H1 (cell line): Measurements from ENCODE around the gene ALDH7A1. TPM values are rescaled to one million over a fixed set of nuclear protein-coding genes. Genes with fewer than 3 reads are reported as not detected.

Source experiments
- CTCF ChIA-PET: fragments of 300-600 bp; sonication (Branson Sonifier 250); formaldehyde crosslinking; loops from one replicate; lab custom pipeline; 2021; ENCODE audit not compliant: partially characterized antibody; lab: Charles Lee
- POLR2A ChIA-PET: fragments of 300-600 bp; sonication (Branson Sonifier 250); formaldehyde crosslinking; loops from one replicate; lab custom pipeline; 2021; ENCODE audit warnings: inconsistent platforms; ENCODE audit not compliant: partially characterized antibody; lab: Charles Lee
- DNase-seq, 2 experiments: peaks; one replicate each; pipeline versions ENCODE4 v3.0.0 to v3.0.0-alpha.2; 2010 to 2022; ENCODE audit warnings: low spot score in 2 of 2, low read depth in 1 of 2, mixed read lengths in 1 of 2
- FAIRE-seq: peaks from 2 replicates; lab custom pipeline; 2011; peaks lifted over from hg19 to GRCh38; lab: Jason Lieb, UNC
- H2AFZ ChIP-seq: 2 replicates; pipeline ENCODE4 v1.8.1; 2012; ENCODE audit warnings: low read length, inconsistent platforms
- H2AK5ac ChIP-seq: 2 replicates; pipeline ENCODE4 v1.6.1; 2013; ENCODE audit warnings: low read depth, low read length
- H2BK120ac ChIP-seq: replicated peaks from 2 replicates; pipeline ENCODE3; 2013; ENCODE audit warnings: low read depth, low read length, inconsistent platforms
- H2BK12ac ChIP-seq: 2 replicates; pipeline ENCODE4 v1.6.1; 2013; ENCODE audit warnings: low read depth, low read length
- H2BK15ac ChIP-seq: 2 replicates; pipeline ENCODE4 v1.6.1; 2013; ENCODE audit warnings: low read length
- H2BK20ac ChIP-seq: 2 replicates; pipeline ENCODE4 v1.6.1; 2013; ENCODE audit warnings: low read length
- H2BK5ac ChIP-seq: 2 replicates; pipeline ENCODE4 v1.6.1; 2013; ENCODE audit warnings: low read depth, low read length
- H3K14ac ChIP-seq: 2 replicates; pipeline ENCODE4 v1.6.1; 2013; ENCODE audit warnings: inconsistent platforms; ENCODE audit not compliant: insufficient read length
- H3K18ac ChIP-seq: 2 replicates; pipeline ENCODE4 v1.6.1; 2013; ENCODE audit warnings: low read length; ENCODE audit errors: extremely low read depth
- H3K23ac ChIP-seq: 2 replicates; pipeline ENCODE4 v1.6.1; 2013; ENCODE audit warnings: inconsistent platforms; ENCODE audit not compliant: insufficient read length
- H3K23me2 ChIP-seq: 2 replicates; pipeline ENCODE4 v1.6.1; 2013; ENCODE audit warnings: low read depth, low read length
- H3K27ac ChIP-seq: 2 replicates; pipeline ENCODE4 v1.6.1; 2011; ENCODE audit warnings: low read depth, low read length, inconsistent platforms
- H3K27me3 ChIP-seq, 4 experiments: replicated peaks in 1 of 4; 1 replicate in 1 of 4; 2 replicates in 3 of 4; pipeline versions ENCODE4 v1.6.1 to v1.8.1; 2011 to 2013; ENCODE audit warnings: low read length in 3 of 4, mild to moderate bottlenecking in 3 of 4, inconsistent platforms in 2 of 4, mixed read lengths in 2 of 4, moderate library complexity in 1 of 4; ENCODE audit not compliant: control insufficient read depth in 3 of 4, insufficient read depth in 3 of 4; ENCODE audit errors: extremely low read depth in 1 of 4
- H3K36me3 ChIP-seq, 4 experiments: 2 replicates each; pipeline versions ENCODE4 v1.6.1 to v1.8.1; 2011 to 2013; ENCODE audit warnings: mild to moderate bottlenecking in 4 of 4, low read length in 3 of 4, moderate library complexity in 2 of 4, control low read depth in 1 of 4, inconsistent platforms in 1 of 4; ENCODE audit not compliant: insufficient read depth in 4 of 4, control insufficient read depth in 2 of 4
- H3K4ac ChIP-seq: replicated peaks from 2 replicates; pipeline ENCODE3; 2013; ENCODE audit warnings: low read length, low read depth, mixed read lengths, inconsistent platforms; ENCODE audit not compliant: insufficient read length
- H3K4me1 ChIP-seq, 4 experiments: replicated peaks in 1 of 4; 1 replicate in 1 of 4; 2 replicates in 3 of 4; pipeline versions ENCODE4 v1.6.1 to v1.8.1; 2011 to 2013; ENCODE audit warnings: low read length in 3 of 4, inconsistent platforms in 2 of 4, mixed read lengths in 1 of 4; ENCODE audit not compliant: insufficient read depth in 4 of 4, control insufficient read depth in 3 of 4
- H3K4me2 ChIP-seq, 2 experiments: 2 replicates each; pipeline versions ENCODE4 v1.6.1 to v1.8.1; 2011 to 2013; ENCODE audit warnings: low read depth in 2 of 2, low read length in 2 of 2, control low read depth in 1 of 2, inconsistent platforms in 1 of 2, mild to moderate bottlenecking in 1 of 2; ENCODE audit not compliant: insufficient read depth in 1 of 2
- H3K4me3 ChIP-seq, 4 experiments: fragments of 200-600, 300-600 bp in 1 of 4; sonication (generic), shearing (Covaris generic), sonication (Bioruptor Twin) in 1 of 4; 2 replicates each; pipeline versions ENCODE4 v1.5.1 to v1.8.1; 2011 to 2016; ENCODE audit warnings: low read length in 4 of 4, low read depth in 3 of 4, control low read depth in 2 of 4, inconsistent platforms in 2 of 4, mild to moderate bottlenecking in 2 of 4, mixed read lengths in 1 of 4, moderate library complexity in 1 of 4; ENCODE audit not compliant: insufficient read depth in 2 of 4; ENCODE audit errors: extremely low read depth in 1 of 4
- H3K56ac ChIP-seq: replicated peaks from 2 replicates; pipeline ENCODE3; 2013; ENCODE audit warnings: low read depth, mild to moderate bottlenecking, mixed read lengths, low read length, inconsistent platforms; ENCODE audit not compliant: insufficient read length
- H3K79me1 ChIP-seq: 2 replicates; pipeline ENCODE4 v1.6.1; 2013; ENCODE audit warnings: low read depth, low read length, control low read depth
- H3K79me2 ChIP-seq, 2 experiments: 2 replicates each; pipeline versions ENCODE4 v1.6.1 to v1.8.1; 2012 to 2013; ENCODE audit warnings: low read length in 2 of 2, mild to moderate bottlenecking in 2 of 2, inconsistent platforms in 1 of 2; ENCODE audit not compliant: insufficient read depth in 2 of 2, control insufficient read depth in 1 of 2
- H3K9ac ChIP-seq, 4 experiments: replicated peaks in 1 of 4; 1 replicate in 1 of 4; 2 replicates in 3 of 4; pipeline versions ENCODE4 v1.6.1 to v1.8.1; 2011 to 2013; ENCODE audit warnings: low read depth in 3 of 4, low read length in 3 of 4, control low read depth in 2 of 4, mild to moderate bottlenecking in 2 of 4, moderate library complexity in 2 of 4, inconsistent platforms in 1 of 4; ENCODE audit errors: extremely low read depth in 1 of 4
- H3K9me3 ChIP-seq, 2 experiments: 2 replicates each; pipeline versions ENCODE4 v1.6.1 to v1.8.1; 2012 to 2013; ENCODE audit warnings: mild to moderate bottlenecking in 2 of 2, moderate library complexity in 2 of 2, control low read depth in 1 of 2, inconsistent platforms in 1 of 2, low read depth in 1 of 2, low read length in 1 of 2, mixed read lengths in 1 of 2; ENCODE audit not compliant: insufficient read depth in 2 of 2
- H4K20me1 ChIP-seq, 2 experiments: replicated peaks in 1 of 2; 2 replicates each; pipeline versions ENCODE3 to v1.8.1; 2011 to 2013; ENCODE audit warnings: inconsistent platforms in 2 of 2, low read length in 2 of 2, mild to moderate bottlenecking in 1 of 2; ENCODE audit not compliant: insufficient read depth in 2 of 2, control insufficient read depth in 1 of 2
- H4K5ac ChIP-seq: 2 replicates; pipeline ENCODE4 v1.6.1; 2013; ENCODE audit warnings: low read length, low read depth, mixed read lengths, inconsistent platforms; ENCODE audit not compliant: insufficient read length
- H4K8ac ChIP-seq: 2 replicates; pipeline ENCODE4 v1.8.0; 2013; ENCODE audit warnings: mild to moderate bottlenecking, moderate library complexity, low read length, inconsistent platforms; ENCODE audit not compliant: insufficient read depth; ENCODE audit errors: extremely low read depth
- H4K91ac ChIP-seq: replicated peaks from 2 replicates; pipeline ENCODE3; 2013; ENCODE audit warnings: low read length, mixed read lengths, inconsistent platforms; ENCODE audit not compliant: insufficient read length
- BRCA1 ChIP-seq: IDR thresholded peaks from 2 replicates; pipeline ENCODE4 v1.6.1; 2012; ENCODE audit warnings: low read depth, low read length, improper control_type of control experiment
- EP300 ChIP-seq, 2 experiments: IDR thresholded peaks; 1 replicate in 1 of 2; 2 replicates in 1 of 2; pipeline ENCODE4 v1.6.1; 2011 to 2012; ENCODE audit warnings: low read depth in 2 of 2, low read length in 2 of 2, mild to moderate bottlenecking in 2 of 2, borderline replicate concordance in 1 of 2, inconsistent platforms in 1 of 2, moderate library complexity in 1 of 2
- HDAC2 ChIP-seq, 2 experiments: fragments of 300-600 bp in 1 of 2; sonication (generic) in 1 of 2; IDR thresholded peaks; 2 replicates each; pipeline ENCODE4 v1.6.1; 2011 to 2012; ENCODE audit warnings: low read depth in 2 of 2, low read length in 2 of 2, mild to moderate bottlenecking in 2 of 2, moderate library complexity in 2 of 2, borderline replicate concordance in 1 of 2, inconsistent platforms in 1 of 2
- HDAC6 ChIP-seq: IDR thresholded peaks from one replicate; pipeline ENCODE4 v1.7.1; 2012; ENCODE audit warnings: low read depth, mild to moderate bottlenecking, inconsistent platforms, low read length, moderate library complexity
- RBBP5 ChIP-seq: IDR thresholded peaks from 2 replicates; pipeline ENCODE4 v1.7.1; 2012; ENCODE audit warnings: low read depth, mild to moderate bottlenecking, inconsistent platforms, low read length, moderate library complexity, borderline replicate concordance
- RNF2 ChIP-seq: fragments of 200-900, 300-1000 bp; sonication (generic); IDR thresholded peaks from 2 replicates; pipeline ENCODE4 v1.7.1; 2016; ENCODE audit warnings: borderline replicate concordance, low read depth, mild to moderate bottlenecking, antibody characterized with exemption, low read length; ENCODE audit not compliant: poor library complexity, severe bottlenecking; ENCODE audit errors: missing control alignments
- SIN3A ChIP-seq, 2 experiments: IDR thresholded peaks in 1 of 2; conservative IDR thresholded peaks in 1 of 2; 2 replicates each; pipeline ENCODE4 v1.6.1; 2011 to 2012; ENCODE audit warnings: low read length in 2 of 2, improper control_type of control experiment in 1 of 2, low read depth in 1 of 2, mild to moderate bottlenecking in 1 of 2
- SIRT6 ChIP-seq: IDR thresholded peaks from one replicate; pipeline ENCODE4 v1.7.1; 2012; ENCODE audit warnings: low read length, inconsistent platforms
- TAF1 ChIP-seq: IDR thresholded peaks from 2 replicates; pipeline ENCODE4 v1.6.1; 2011; ENCODE audit warnings: mild to moderate bottlenecking, low read depth, low read length
- TCF12 ChIP-seq: IDR thresholded peaks from 2 replicates; pipeline ENCODE4 v1.6.1; 2011; ENCODE audit warnings: low read depth, mild to moderate bottlenecking, low read length
- USF2 ChIP-seq: IDR thresholded peaks from 2 replicates; pipeline ENCODE4 v1.6.1; 2011; ENCODE audit warnings: low read length, improper control_type of control experiment
- ZNF274 ChIP-seq: IDR thresholded peaks from 2 replicates; pipeline ENCODE4 v1.7.0; 2012; ENCODE audit warnings: low read length, borderline replicate concordance; ENCODE audit errors: extremely low read depth
- WGBS, 2 experiments: shearing (Covaris generic) in 1 of 2; methylation state at CpG; one replicate each; pipeline versions ENCODE4 v1.1.6 to v1.1.7; 2013 to 2015; ENCODE audit warnings: low lambda C conversion rate in 2 of 2, mixed read lengths in 2 of 2, inconsistent platforms in 1 of 2, low coverage in 1 of 2, missing lambda C conversion rate in 1 of 2; ENCODE audit not compliant: insufficient replicate concordance in 2 of 2, insufficient coverage in 1 of 2, insufficient read length in 1 of 2; ENCODE audit errors: extremely low coverage in 1 of 2, missing lambda C conversion rate in 1 of 2; 5-methylcytosine and 5-hydroxymethylcytosine counted together
- polyA plus RNA-seq, 7 experiments: library from polyadenylated mRNA; depleted of rRNA in 3 of 7; stranded (reverse) in 5 of 7; unstranded in 2 of 7; fragments of >200 nt in 5 of 7; fragments of 200-250 nt in 2 of 7; gene quantifications; 1 replicate in 5 of 7; 2 replicates in 1 of 7; 4 replicates in 1 of 7; pipeline versions ENCODE4 v1.2.1 to v1.2.3, GENCODE V29; 2011 to 2013; ENCODE audit warnings: missing spikeins in 2 of 7, mixed read lengths in 2 of 7
- total RNA-seq: library from RNA; stranded (reverse); fragmentation: NEBNext Ultra II Directional; extraction: Animal tissue kit (Norgen Biotek cat#: 25700); gene quantifications from 2 replicates; pipeline ENCODE4 v1.2.1, GENCODE V29; 2021

ALDH7A1 gene
- total and polyA plus RNA-seq, 2 of the 8 experiments (the other 6 are each of a cell fraction or from before 2014, with no cell fraction given): 99.6 to 225 TPM

GRCh38 chr5:126486332-126486731, 108.7 kb downstream of the ALDH7A1 start:
- H2BK5ac ChIP-seq: no peak overlapping the region
- H3K23ac ChIP-seq: no peak overlapping the region
- no peak overlapping the region for H4K8ac ChIP-seq
- H2BK15ac ChIP-seq: no peak overlapping the region
- H3K79me2 ChIP-seq: no peaks in the 10 kb centered on the region
- DNase-seq (no peak), FAIRE-seq (no peak)
- H4K91ac ChIP-seq: no peak overlapping the region
- no peaks in the 10 kb centered on the region for H3K4me1 ChIP-seq
- WGBS, 2 experiments: 90% methylated on average over 3 of the region's 3 CpGs; no CpG with 5 or more reads in 1 of the 2 experiments
- H3K9ac ChIP-seq: no peak overlapping the region
- H2AFZ ChIP-seq: no peak overlapping the region
- H2BK120ac ChIP-seq: no peak overlapping the region
- CTCF ChIA-PET: interaction anchor here (0.7 to 6.0 kb wide), 3 partner anchors 11 to 126 kb away, joined by 3 to 60 read pairs (median 3); no protein-coding TSS in a partner anchor
- no peak overlapping the region for H3K4ac ChIP-seq
- H3K4me2 ChIP-seq: no peak overlapping the region
- no peaks in the 10 kb centered on the region for H3K9me3 ChIP-seq
- H2AK5ac ChIP-seq: no peak overlapping the region
- no peaks in the 10 kb centered on the region for H3K27me3 ChIP-seq
- H3K14ac ChIP-seq: no peak overlapping the region
- peaks cover 2 to 67% (median 28%) of the 10 kb centered on the region in 4 experiments for H3K36me3 ChIP-seq
- no peak overlapping the region for H4K5ac ChIP-seq
- no peak overlapping the region for H2BK12ac ChIP-seq
- POLR2A ChIA-PET: no interaction called here
- no peaks in the 10 kb centered on the region for H4K20me1 ChIP-seq
- no peaks in the 10 kb centered on the region for H3K23me2 ChIP-seq
- H3K18ac ChIP-seq: no peak overlapping the region
- no peak overlapping the region for H3K56ac ChIP-seq
- H3K79me1 ChIP-seq: no peaks in the 10 kb centered on the region
- H2BK20ac ChIP-seq: no peak overlapping the region
- no peak overlapping the region for H3K4me3 ChIP-seq
- no peak overlapping the region for H3K27ac ChIP-seq
- TF ChIP-seq BRCA1: no peak
- no peak for TF ChIP-seq USF2
- no peak for TF ChIP-seq ZNF274
- TF ChIP-seq SIN3A (conservative IDR thresholded peaks at IDR 0.05 in 1 of 2, IDR thresholded peaks at IDR 0.05 in 1 of 2; ENCODE audit: low read depth in 1 of 2, low read length in 2 of 2): no peak
- no peak for TF ChIP-seq RBBP5
- no peak for TF ChIP-seq EP300 (IDR thresholded peaks at IDR 0.05; ENCODE audit: borderline replicate concordance in 1 of 2, low read depth in 2 of 2, low read length in 2 of 2)
- no peak for TF ChIP-seq RNF2
- TF ChIP-seq SIRT6: no peak
- TF ChIP-seq TAF1: no peak
- no peak for TF ChIP-seq HDAC6
- no peak for TF ChIP-seq TCF12
- TF ChIP-seq HDAC2 (IDR thresholded peaks at IDR 0.05; ENCODE audit: borderline replicate concordance in 1 of 2, low read depth in 2 of 2, low read length in 2 of 2): no peak
